ENCODE measurements around the gene TLK1.
A peak's percentile ranks its signal among the peaks of the same experiment; 100 is the strongest.
"Not testable (repeated sequence)": the region's sequence is repeated elsewhere in the genome, so short reads cannot be mapped to it uniquely, and the experiment has no call there.

The TLK1 gene

DNA sequence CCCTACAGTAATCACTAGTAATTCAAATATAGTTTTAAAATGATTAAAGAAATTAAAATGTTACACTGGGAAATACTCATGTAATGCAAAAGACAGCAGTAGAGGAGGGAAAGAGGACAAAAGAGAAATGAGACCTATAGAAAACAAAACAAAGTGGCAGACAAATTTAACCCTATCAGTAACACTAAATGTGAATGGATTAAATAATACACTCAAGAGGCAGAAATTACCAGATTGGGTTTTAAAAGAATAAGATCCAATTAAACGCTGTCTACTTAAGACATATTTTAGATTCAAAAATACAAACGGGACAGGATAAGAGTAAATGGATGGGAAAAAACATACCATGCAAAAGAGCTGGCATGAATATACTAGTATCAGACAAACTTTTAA, 17.0 kb downstream of the TLK1 start:
- DNase-seq (ENCODE audit: low read depth in 2 of 2), result no peak

DNA sequence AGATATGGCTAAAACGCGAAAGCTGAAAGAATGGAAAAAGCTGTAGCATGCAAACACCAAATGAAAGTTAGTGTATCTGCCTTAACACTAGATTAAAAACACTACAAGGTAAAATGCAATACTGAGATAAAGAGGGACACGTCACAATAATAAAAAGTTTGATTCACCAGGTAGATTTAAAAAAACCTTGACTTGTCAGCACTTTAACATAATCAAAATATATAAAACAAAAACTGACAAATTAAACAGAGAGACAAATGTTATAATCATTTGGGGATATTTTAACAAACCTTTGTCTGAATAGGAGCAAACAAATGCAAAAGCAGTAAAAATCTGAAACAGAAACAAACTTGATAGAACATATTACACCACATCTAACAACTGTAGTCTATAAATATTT, 18.3 kb downstream of the TLK1 start:
- DNase-seq (ENCODE audit: low read depth in 2 of 2), result no peak

GRCh38 chr2:171141320-171141719, 19.4 kb downstream of the TLK1 start:
- DNase-seq (ENCODE audit: low read depth in 2 of 2), result no peak

DNA sequence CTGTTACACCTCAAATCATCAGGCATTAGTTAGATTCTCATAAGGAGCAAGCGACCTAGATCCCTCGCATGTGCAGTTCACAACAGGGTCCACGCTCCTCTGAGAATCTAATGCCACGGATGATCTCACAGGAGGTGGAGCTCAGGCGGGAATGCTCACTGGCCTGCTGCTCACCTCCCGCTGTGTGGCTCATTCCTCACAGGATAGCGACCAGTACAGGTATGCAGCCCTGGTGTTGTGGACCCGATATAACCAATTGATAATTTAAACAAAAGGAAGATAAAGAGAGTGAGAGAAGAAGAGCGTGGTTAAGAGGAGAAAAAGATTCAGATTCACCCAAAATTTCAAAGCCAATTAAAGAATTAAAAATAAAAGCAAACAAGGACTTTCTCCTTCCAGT, 20.8 kb downstream of the TLK1 start:
- no peak for DNase-seq (ENCODE audit: low read depth in 2 of 2)

GRCh38 chr2:171136024-171136423, 24.7 kb downstream of the TLK1 start:
- DNase-seq (ENCODE audit: low read depth in 2 of 2), result no peak

DNA sequence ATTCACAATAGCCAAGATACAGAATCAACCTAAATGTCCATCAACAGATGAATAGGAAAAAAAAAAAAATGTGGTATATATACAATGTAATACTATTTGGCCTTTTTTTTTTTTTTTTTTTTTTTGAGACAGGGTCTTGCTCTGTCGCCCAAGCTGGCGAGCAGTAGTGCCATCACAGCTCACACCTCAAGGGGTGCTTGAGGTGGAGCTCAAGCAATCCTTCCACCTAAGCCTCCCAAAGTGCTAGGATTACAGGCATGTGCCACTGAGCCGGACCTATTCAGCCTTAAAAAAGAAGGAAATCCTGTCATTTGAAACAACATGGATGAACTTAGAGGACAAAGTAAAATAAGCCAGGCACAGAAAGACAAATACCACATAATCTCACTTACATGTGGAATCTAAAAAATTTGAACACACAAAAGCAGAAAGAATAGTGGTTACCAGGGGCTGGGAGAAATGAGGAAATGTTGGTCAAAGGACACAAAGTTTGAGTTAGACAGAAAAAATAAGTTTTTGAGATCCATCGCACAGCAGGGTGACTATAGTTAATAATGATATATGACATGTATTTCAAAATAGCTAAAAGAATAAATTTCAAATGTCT, 26.0 kb downstream of the TLK1 start:
- DNase-seq (ENCODE audit: low read depth in 2 of 2), result no peak

DNA sequence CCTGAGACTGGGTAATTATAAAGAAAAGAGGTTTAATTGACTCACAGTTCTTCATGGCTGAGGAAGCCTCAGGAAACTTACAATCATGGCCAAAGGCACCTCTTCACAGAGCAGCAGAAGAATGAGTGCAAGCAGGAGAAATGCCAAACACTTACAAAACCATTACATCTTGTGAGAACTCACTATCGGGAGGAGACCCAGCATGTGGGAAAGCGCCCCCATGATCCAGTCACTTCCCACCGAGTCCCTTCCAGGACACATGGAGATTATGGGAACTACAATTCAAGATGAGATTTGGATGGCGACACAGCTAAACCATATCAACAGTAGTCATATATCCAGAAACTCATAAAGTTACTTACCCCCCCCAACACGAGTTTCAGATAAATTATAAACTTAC, 28.6 kb downstream of the TLK1 start:
- DNase-seq (ENCODE audit: low read depth in 2 of 2), result no peak

DNA sequence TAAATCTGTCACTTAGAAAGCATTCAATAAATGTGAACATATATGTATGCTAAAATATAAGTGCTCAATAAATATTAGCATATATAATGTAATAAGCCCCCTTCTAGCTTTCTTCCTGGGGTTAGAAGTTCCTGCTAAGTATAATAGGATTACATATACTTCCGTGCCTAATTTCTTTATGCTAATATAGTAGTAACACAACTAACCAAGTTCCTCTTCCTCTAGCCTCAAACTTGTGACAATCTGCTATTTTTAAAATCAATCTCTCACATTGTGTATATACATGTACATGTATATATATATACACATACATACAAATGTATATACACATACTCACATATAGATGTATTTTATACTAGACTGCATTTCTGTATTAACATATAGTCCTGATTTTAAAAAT, 32.2 kb downstream of the TLK1 start:
- no peak for DNase-seq (ENCODE audit: low read depth in 2 of 2)

DNA sequence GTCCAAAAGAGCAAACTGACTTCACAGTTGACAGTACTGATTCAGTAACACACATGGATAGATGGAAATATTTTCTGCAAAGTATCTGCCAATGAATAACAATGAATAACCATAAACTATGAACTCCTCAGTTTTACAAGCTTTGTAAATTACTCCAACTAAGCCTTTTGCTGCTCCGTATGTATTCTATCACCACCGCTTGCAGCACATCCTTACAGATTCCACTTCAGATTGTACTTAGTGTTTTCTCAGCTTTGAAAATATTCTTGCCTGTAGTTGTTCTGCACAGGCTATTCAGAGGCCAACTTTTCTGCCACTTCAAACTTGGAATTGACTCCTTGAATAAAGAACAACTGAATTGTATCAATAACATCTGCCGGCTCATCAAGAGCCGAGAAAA, 36.2 kb downstream of the TLK1 start:
- DNase-seq (ENCODE audit: low read depth in 2 of 2), result no peak

GRCh38 chr2:171109571-171109970, 51.1 kb downstream of the TLK1 start:
- DNase-seq (ENCODE audit: low read depth in 2 of 2), result no peak

DNA sequence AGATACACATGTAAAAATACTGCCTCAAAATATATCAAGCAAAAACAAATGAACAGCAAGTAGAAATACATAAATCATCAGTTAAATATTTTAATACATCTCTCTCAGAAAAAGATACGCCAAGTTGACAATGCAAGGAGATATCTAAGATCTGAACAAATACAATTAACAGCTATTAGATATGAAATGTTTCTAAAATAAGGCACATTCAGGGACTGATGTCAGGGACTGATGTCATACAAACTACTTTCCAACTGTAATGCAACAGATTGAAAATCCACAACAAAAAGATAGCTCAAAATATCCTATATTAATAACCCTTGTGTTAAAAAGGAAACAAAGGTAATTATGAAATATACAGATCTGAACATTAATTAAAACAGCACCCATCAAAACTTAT, 51.7 kb downstream of the TLK1 start:
- no peak for DNase-seq (ENCODE audit: low read depth in 2 of 2)

GRCh38 chr2:171107803-171108202, 52.9 kb downstream of the TLK1 start:
- no peak for DNase-seq (ENCODE audit: low read depth in 2 of 2)

DNA sequence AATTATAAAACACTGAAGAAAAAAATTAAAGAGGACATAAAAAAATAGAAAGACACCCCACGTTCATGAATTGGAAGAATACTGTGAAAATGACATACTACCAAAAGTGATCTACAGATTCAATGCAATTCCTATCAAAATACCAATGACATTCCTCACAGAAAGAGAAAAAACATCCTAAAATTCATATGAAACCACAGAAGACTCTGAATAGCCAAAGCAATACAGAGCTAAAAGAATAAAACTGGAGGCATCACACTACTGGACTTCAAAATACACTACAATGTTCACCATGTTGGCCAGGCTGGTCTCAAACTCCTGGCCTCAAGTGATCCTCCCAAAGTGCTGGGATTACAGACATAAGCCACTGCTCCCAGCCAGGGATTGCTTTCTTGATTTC, 56.3 kb downstream of the TLK1 start:
- no peak for DNase-seq (ENCODE audit: low read depth in 2 of 2)

DNA sequence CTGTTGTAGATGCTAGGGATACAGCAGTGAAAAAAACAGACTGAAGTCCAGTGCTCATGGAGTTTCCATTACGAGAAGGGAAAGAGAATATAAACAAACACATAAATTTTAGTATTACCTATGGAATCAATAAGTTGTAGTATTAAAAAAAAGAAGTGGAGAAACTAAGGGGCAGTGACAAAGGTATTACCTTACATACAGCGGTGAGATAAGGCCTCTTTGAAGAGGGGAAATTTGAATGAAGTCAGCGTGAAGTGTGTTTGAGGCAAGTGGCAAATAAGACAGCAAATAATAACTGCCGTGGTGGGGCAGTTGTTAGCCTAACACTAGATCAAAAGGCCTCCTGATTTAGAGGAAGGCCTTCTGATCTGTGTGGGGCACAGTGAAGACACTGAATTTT, 57.9 kb downstream of the TLK1 start:
- no peak for DNase-seq (ENCODE audit: low read depth in 2 of 2)

DNA sequence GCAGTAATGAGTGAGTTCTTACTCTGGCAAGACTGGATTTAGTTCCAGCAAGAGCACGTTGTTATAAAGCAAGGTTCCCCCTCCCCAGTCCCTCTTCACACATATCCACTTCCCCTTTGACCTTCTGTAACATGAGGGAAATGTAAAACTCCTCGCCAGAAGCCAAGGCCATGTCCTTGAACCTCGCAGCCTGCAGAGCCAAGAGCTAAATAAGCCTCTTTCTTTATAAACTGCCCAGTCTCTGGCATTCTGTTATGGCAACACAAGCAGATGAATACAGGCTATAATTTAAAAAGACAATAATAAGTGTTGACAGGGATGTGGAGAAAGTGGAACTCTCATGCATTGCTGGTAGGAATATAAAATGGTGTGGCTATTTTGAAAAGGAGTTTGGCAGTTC, 60.3 kb downstream of the TLK1 start:
- no peak for DNase-seq (ENCODE audit: low read depth in 2 of 2)

- no peak for DNase-seq (ENCODE audit: low read depth in 2 of 2)
These were observed 62.1 kb downstream of the TLK1 start for GRCh38 chr2:171098607-171099006.

DNA sequence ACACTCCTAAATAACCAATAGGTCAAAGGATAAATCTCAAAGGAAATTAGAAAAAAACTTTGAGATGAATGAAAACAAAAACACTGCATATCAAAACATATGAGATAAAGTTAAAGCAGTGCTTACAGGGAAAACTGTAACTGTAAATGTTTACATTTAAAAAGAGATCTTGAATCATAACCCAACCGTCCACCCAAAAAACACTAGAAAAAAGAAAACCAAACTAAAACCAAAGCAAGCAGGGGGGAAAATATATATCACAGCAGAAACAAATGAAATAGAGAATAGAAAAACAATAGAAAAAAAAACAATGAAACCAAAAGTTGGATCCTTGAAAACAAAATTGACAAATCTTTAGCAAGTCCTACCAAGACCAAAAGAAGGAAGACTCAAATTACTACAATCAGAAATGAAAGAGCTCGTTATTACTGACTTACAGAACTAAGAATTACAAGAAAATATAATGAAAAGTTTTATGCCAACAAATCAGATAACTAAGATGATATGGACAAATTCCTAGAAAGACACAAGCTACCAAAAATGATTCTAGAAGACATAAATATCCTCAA, 65.6 kb downstream of the TLK1 start:
- DNase-seq (ENCODE audit: low read depth in 2 of 2), result no peak

DNA sequence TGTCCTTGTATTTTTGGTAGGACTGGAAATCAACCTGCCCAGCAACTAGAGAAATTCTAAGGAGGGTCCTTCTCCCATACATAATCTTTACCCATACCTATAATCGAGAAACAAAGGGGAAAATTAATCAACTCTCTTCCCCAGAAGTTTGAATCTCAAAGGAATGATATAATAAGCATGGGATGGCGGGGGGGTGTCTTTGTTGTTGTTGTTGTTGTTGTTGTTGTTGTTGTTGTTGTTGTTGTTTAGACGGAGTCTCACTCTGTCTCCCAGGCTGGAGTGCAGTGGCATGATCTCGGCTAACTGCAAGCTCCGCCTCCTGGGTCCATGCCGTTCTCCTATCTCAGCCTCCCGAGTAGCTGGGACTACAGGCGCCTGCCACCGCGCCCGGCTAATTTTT, 69.2 kb downstream of the TLK1 start:
- not testable (repeated sequence) for DNase-seq (ENCODE audit: low read depth in 2 of 2)

GRCh38 chr2:171089489-171089888, 71.2 kb downstream of the TLK1 start:
- DNase-seq (ENCODE audit: low read depth in 2 of 2), result no peak

- no peak for DNase-seq (ENCODE audit: low read depth in 2 of 2)
These were observed 72.4 kb downstream of the TLK1 start for GRCh38 chr2:171088057-171088834.

DNA sequence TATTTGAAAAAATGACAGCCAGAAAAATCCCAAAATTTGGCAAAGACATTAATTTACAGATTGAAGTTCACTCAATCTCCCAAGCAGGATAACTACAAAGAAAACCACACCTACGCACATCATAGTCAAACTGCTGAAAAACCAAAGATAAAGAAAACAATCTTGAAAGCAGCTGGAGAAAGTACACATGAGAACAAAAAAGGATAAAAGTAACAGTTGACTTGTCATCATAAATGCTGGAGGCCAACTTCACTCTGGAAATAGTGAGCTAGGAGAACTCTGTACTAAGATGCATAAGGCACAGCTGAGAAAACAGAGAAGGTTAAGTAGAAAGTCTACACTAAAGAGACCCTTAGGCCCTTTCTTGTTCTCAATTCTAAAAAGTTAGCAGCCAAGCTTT, 73.1 kb downstream of the TLK1 start:
- DNase-seq (ENCODE audit: low read depth in 2 of 2), result no peak

DNA sequence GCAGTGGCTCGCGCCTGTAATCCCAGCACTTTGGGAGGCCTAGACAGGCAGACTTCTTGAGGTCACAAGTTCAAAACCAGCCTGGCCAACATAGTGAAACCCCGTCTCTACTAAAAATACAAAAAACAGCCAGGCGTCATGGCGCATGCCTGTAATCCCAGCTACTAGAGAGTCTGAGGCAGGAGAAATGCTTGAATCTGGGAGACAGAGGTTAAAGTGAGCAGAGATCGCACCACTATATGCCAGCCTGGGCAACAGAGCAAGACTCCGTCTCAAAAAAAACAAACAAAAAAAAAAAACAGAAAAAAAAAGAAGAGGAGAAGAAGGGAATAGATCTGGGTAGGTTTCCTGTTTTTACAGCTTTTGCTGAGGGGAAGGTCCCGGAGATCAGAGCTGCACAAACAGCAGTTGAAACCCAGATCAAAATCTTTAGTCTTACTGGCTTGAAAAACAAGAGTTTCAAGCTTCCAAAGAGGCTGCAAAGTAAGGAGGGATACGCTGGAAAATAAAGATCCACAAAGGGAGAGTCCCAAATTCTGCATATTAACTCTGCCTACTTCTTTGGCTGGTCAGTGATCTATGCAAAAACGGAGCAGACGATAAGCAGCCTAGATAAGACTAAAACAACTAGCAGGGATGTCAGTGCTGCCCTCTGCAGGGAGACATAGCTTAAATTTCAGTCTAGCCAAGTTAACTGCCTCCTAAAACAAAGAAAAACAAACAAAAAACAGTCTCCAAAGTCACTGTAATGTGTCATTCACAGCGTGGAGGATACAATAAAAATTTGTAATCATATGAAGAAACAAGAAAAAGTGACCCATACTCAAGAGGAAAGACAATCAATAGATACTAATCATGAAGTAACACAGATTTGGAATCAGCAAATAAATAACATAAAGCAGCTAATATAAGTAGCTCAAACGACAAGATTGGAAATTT, 74.1 kb downstream of the TLK1 start:
- DNase-seq (ENCODE audit: low read depth in 2 of 2), result peak; percentile 4 to 10
